HG03060 (cell line): ENCODE measurements around the gene CIC.

Experiments
- ATAC-seq: cut with Tn5 transposase; IDR thresholded peaks from one replicate; pipeline ENCODE4 v1.9.1; 2021; ENCODE audit warnings: low read depth, moderate number of reproducible peaks; ENCODE audit not compliant: unreplicated experiment

Gene CIC

GRCh38 chr19:42242512-42243409, 26.3 kb upstream of the CIC start, which contains the start of gene GSK3A:
GSK3A (minus strand) TSS chr19:42242602; CDS start chr19:42242465, 137 bp downstream.
- ATAC-seq, result peak; percentile 58

GRCh38 chr19:42244347-42245220, 24.5 kb upstream of the CIC start:
- peak; percentile 30 for ATAC-seq

DNA sequence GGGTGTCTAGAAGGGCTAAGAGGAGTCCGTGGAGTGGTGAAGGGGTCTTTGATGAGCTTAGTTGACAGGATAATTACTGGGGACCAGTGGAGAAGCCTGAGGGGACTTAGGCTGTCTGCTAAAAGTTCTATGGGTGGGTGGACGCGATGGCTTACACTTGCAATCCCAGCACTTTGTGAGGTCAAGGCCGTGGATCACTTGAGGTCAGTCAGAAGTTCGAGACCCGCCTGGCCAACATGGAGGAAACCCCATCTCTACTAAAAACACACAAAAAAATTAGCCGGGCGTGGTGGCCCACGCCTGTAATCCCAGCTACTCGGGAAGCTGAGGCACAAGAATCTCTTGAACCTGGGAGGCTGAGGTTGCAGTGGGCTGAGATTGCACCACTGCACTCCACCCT, 23.8 kb upstream of the CIC start:
- no peak for ATAC-seq

DNA sequence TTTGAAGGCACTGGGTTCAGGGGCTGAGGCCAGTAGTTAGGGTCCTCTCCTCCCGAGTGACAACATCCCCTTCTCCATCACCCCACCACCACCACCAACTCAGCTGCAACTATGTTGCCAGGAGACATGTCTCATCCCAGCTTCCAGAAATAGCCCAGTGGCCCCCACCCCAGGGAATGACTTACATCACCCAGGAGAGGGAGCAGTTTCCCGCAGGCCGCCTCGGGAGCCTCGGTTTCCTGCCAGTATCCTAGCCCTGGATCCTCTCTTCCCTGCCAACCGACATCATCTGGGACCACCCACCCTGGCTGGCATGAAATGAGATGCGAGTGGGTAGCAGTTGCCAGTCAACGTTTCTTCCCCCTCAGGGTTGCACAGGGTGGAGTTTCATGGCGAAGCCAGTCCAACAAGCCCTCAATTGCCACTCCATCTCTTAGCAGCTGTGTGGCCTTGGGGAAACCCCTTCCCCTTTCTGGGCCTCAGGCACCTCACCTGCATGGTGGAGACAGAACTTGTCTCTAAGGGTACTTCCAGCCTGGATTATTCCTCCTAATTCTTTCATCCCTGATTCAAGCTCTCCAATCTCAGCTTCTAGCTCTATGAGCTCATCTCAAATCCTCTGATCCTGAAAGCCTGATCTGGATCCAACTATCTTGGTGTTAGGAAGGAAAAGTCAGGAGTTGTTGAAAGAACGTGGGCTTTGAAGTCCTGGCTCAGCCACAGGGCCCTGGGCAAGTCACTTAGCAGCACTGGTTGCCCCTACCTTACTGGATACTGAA, 22.7 kb upstream of the CIC start:
- no peak for ATAC-seq

- no peak for ATAC-seq
These were observed 22.0 kb upstream of the CIC start for GRCh38 chr19:42246922-42247639.

DNA sequence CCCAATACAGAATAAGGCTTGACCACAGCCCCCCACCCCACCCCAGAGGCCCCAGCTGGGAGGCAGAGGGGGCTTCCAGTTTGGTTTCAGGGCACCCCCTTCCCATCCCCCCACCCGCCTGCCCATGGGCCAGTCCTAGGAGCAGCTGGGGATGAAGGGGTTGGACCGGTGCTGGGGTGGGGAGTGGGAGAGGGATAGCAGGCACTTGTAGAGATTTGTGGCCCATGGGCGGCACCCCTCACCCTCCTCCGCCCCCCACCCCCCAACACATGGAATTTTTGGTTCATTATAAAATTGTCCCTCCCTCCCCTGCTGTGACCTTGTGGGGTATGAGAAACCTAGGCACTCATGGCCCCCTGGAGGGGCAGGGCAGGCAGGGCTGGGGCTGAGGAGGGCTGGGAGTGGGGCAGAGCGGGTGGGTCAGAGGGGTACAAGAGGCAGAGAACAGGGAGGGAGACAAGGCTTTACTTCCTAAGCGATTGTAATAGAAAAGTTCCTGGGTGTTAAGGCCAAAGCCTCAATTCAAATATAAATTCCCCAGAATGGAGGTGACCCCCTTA, 21.3 kb upstream of the CIC start:
- no peak for ATAC-seq

DNA sequence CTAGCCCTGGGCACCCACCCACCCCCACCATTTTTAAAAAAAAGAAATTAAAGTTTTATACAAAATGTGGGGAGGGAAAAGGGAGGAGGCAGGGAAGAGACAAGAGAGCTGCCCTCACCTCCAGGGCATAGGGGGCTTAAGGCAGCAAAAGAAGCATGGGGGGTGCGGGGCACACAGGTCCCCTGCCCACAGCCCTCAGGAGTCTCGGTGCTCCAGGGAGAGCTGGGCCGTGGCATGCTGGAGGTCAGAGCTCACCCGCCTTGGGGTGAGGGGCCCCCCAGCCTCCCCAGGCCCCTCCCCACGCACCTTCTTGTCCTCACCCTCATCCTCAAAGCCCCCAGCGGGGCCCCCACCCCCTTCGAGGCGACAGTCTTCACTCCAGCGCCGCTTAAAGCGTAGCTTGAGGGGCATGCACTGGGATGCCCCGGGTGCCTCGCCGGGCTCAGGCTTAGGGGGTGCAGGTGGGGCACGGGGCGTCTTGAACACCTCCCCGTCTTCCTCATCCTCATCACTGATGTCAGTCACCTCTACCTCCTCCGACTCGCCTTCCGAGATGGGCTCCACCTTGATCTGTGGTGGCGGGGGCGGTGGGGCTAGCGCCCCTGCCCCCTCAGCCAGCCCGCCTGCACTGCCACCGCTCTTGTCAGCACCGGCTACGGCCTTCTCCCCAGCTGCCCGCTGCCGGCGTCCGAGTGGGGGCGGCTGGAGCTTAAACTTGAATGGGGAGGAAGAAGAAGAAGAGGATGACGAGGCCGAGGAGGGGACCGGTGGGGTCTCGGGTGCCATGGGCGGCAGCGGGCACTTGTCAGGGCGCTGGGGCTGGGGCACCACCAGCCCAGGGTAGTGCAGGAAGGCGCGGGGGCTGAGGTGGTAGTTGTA, 20.5 kb upstream of the CIC start:
- ATAC-seq, result no peak

- no peak for ATAC-seq
These were observed 19.8 kb upstream of the CIC start for GRCh38 chr19:42249149-42249750.

- ATAC-seq, result no peak
These were observed 19.3 kb upstream of the CIC start for GRCh38 chr19:42249769-42250168.

DNA sequence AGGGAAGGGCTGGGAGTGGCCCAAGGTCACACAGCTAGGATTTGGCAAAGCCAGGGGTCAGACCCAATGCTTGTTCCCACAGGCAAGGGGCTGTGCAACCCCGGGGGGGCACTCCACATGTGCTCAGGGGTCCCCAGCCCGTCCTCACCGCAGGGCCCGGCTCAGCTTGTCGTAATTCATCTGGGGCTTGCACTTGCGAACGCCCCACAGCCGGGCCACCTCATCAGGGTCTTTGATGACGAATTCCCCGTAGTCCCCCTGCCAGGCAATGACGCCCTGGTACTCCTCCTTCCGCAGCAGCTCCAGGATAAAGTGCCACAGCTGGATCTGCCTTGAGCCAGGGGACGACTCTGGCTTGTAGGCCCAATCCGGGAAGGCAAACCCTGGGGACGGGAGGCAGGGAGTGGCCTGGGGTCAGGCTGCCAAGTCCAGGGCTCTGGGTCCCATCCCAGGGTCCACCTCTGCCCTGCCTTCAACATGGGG, 18.8 kb upstream of the CIC start:
- ATAC-seq, result no peak

DNA sequence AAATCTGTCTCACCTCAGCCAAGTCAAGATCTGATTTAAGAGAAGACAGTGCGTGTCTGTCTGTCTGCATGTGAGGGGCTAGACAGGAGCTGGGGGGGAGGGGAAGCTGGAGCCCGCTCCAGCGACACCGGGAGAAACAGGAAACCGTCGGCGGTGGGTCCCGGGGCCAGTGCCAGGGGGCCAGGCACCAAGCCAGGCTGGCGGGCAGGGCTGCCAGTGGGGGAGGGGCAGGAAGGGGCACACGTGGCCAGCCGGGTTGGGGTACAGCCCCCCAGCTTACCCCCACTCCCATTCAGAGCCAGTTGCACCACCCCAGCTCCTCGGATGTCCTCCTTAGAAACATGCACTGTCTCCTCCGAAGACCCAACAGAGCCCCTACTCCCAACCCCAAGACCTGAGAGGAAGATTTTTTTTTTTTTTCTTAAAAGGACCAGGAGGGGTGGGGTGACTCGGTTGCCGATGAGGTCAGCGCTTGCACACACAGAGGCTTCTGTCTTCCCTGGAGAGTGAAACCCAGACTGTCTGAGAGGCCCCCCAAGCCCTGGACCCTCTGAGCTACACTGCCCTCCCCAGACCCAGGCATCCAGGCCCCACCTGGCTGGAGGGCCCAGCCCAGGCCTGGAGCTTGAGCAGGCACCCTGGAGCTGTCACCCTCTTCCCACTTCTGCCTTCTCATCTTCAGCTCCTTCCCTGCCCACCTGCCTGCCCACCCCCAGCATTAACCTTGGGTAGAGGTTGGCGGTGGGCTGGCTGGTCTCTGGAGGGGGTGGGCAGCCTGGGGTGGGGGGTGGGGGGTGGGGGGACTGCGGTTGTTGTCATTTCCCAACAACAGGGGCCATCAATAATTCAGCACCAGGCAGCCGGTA, 18.2 kb upstream of the CIC start:
- no peak for ATAC-seq

GRCh38 chr19:42251572-42252358, 17.3 kb upstream of the CIC start:
- ATAC-seq, result no peak

GRCh38 chr19:42252365-42253244, 16.4 kb upstream of the CIC start:
- ATAC-seq, result no peak

GRCh38 chr19:42253245-42254088, 15.6 kb upstream of the CIC start:
- no peak for ATAC-seq
